NCI-H2196 treated with DMSO at 0.1 percent for 48 hours (cell line): ENCODE measurements around the gene HOXC11.

Experiments
- DNase-seq: peaks from one replicate; lab custom pipeline; 2025; ENCODE audit not compliant: unreplicated experiment; lab: John Stamatoyannopoulos, UW

Gene HOXC11

DNA sequence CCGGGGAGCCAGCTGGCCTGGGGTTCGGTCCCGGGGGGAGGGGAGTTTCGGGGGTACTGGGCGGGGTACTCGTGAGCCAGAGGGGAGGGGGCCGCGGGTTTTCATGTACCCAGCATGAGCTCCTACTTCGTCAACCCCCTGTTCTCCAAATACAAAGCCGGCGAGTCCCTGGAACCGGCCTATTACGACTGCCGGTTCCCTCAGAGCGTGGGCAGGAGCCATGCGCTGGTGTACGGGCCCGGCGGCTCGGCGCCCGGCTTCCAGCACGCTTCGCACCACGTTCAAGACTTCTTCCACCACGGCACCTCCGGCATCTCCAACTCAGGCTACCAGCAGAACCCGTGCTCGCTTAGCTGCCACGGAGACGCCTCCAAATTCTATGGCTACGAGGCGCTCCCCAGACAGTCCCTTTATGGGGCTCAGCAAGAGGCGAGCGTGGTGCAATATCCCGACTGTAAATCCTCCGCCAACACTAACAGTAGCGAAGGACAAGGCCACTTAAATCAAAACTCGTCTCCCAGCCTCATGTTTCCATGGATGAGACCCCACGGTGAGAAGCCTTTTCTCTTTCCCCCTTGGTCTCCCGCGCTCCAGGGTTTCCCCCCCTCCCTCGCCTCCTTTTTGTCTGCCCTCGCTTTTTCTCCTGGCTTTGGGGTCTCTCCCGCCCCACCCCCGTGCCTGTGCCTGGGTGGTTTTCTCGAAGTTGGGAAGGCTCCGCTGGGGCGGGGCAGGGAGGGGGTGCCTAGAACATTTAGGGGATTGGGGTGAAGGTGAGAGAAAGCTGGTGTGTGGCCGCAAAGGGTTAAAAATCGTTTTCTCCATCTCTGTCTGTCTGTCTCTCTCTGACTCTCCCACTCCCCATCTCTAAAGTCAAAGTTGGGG is 36.5 kb downstream of the HOXC11 start:
- no peak for DNase-seq

DNA sequence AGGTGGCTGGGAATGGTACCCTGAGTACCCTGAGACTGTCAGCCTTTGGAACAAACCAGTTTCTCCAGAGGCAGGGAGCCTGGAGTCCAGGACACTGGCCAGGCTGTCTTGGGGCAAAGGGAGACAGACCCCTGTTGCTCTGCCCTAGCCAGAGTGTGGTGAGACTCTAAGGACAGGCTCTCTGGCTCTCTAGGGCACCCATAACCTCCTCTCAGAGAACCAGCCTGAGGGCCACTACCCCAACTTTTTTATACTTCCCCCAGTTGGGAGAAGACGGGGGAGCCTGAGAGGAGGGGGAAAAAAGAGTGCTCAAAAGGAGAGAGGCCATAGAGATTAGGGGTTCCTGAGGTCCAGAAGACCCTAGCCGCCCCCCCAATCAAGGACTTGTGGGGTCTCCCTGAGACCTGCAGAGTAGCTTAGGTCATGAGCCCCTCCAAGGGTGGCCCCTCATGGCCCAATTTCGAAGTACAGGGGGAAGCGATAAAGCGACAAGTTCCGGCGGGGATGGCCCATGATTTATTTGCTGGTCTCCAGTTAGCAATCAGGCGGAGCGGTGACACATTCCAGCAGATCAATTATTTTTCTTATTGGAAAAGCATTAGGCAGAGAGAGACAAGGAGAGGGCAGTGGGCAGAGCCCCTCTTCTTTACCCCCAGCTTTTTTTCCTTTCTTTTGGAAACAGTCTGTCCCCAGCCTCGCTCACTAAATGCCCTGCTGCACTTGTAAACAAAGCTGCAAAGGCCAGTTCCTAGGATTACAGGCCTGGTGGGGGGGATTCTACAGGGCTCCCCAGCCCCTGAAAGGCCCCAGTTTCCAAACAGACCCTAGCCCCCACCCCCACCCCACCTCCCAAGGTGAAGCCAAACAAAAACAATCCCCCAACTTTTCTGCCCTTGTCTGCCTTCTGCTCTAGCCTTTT is 37.4 kb downstream of the HOXC11 start:
- no peak for DNase-seq

DNA sequence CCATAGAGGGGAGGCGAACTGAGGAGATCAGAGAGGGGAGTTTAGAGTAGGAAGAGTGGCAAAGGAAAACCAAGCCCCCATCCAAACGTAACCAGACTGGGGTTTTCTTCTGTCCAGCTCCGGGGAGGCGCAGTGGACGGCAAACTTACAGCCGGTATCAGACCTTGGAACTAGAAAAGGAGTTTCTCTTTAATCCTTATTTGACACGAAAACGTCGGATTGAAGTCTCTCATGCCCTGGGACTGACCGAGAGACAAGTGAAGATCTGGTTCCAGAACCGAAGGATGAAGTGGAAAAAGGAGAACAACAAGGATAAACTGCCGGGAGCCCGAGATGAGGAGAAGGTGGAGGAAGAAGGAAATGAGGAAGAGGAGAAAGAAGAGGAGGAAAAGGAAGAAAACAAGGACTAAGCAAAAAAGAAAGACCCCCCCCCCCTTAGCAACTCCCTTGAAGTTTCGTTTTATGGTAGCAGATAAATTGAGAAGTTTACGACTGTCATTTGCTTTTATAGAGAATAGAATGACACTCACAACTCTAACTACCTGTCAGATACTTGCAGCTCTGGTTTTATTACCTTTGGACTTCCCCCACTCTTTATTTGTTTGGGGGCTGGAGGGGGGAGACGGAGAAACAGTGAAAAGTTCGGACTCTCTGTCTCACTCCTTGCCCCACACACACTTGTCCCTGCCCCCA is 38.2 kb downstream of the HOXC11 start:
- DNase-seq: no peak

DNA sequence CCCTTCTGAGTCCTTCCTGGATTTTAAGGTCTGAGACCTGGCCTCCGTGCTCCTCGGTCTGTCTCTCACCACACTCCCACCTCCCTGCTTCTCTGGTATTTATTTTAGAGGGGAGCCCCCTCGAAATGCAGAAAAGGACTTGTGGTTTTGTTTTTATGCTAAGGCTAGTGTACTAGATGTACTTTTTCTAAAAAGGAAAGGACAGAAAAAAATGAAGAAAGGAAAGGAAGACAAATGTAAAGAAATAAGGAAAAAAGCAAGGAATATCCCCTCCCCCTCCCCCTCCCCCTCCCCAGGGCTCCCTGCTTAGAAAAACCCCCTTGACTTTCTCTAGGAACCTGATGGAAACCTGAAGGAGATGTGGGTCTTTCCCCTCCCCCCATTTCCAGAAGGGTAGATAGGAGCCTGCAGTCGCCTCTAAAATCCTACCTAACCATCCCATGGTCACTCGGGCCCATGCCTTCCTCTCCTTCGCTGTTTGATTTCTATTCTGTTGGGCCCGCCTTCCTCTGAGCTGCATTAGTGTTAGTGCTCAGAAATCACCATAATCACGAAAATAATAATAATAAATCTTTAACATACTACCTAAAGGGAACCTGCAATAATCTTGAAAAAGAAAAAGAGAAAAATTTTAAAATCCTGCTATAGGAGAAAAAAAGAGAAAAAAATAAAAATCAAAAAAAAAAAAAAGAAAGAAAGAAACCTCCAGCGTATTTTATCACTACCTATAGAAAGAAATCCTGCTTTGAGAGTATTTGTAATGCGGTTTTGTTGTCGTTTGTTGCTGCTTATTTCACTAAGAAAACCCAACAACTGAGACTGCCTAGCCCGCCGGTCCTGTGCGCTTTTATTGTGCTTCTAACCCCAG is 39.0 kb downstream of the HOXC11 start:
- no peak for DNase-seq

DNA sequence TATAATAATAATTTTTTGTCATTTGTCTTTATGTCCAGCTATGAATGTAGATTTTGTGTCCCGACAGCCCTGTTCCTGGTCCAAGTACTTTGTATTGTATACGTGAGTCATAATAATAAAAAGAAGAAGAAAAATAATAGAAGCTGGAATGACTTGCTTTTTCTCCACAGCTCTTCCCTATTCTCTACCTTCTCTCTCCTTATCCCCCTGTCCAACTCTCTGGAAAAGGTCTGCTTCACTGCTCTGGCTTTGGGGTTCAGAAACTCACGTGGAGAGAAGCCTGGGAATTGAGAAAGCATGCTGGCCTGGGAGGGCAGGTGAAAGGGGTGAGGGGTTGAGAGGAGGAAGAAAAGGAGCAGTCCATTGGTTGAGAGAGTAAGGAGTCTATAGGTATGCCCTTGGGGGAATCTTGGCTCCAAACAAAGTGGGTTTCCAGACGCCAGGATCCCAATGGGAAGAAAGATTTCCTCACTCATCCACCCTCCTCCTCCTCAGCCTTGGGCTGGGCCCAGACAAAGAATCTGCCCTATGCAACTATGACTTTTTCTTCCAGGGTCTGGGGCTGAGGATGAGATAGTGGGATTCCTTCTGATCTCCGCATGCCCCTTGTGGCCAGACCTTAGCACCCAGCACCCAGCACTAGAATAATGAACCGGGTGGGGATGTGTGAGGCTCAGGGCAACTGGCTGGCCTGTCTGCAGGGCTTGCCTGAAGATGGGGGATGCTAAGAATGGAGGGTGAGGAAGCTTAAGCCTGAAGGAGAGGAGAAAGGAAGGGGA is 39.9 kb downstream of the HOXC11 start:
- no peak for DNase-seq

DNA sequence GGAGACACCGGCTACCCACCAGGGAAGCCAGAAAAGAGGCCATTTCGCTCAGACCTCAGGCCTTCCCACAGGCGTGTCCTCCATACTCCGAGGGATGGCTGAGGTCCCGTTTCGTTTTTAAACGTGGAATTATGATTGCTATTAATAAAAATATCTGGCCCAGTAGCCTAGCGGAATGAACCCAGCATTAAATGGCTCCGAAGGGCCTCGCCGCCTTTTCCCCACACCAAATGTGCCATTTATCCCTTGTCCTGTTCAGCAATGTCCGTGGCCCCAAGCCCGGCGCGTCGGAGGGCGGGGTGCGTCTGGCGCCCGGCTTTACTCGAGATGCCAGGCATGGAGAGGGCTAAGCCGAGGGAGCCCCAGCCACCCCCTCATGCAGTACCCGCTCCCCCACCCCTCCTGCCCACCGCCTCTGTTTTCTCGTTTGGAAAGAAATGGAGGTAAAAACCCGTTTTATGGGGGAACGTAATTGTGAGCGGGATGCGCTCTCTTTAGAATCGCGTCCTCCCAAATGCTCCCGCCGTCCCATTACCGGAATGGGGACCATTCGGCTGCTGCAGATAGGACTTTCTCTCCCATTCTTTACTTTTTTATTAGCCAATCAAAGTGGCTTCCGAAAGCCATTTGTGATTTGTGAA is 41.6 kb downstream of the HOXC11 start:
- DNase-seq: no peak

DNA sequence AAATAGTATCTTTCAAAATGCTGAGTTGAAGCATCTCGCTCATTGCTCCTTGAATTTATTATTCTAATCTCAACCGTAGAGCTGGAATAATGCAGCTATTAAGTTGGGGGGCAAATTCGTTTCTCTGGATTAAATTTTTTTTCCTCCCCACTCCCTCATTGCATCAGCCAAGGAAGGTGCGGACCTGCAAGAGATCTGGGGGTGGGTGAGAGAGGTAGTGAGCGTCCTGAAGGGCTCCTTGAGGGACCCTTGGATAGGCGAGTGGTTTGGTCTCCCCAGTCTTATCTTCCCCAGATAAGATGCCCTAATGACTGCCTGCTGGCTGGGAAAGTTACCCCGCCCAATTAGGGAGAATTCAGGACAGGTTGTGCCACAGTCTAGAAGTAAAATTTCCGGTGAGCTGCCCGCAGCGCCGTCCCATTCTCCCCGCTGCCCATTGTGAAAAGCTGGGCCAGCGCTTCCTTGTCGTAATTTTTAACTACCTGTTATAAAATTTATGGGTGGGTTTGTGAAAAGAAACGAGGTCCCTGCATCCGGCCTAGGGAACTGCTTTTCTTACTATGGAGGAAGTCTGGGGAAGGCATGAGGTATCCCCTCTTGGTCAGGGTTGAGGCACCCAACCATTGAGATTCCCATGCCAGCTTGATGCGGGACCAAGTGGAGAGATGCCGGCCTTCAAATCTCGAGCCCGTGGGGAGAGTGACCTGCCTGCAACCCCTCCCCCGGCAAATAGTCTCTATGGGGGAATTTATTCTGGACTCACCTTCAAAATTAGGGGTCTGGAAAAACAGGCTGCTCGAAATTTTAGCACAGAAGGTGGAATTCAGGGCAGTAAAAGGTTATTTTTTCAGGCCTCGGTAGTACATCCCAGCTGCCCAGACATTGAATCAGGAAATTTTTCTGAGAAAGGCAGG is 42.3 kb downstream of the HOXC11 start:
- no peak for DNase-seq

DNA sequence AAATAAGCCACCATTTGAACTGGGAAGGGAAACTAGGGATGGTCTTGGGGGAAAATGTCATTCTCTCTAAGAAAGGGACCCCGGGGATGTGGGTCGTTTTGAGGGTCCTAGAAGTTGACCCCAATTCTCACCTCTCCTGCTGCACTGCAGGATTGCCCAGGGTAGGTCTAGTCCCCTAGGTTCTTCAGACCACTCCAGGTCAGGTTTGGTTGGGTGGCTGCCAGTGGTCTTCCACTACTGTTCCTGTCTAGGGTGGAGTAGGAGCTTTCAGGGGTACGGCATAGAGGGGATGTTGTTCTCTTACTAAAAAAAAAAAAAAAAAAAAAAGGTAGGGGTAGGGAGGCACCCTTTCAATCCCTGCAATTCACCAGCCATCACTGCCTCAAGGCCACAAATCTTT is 43.1 kb downstream of the HOXC11 start:
- DNase-seq: no peak

DNA sequence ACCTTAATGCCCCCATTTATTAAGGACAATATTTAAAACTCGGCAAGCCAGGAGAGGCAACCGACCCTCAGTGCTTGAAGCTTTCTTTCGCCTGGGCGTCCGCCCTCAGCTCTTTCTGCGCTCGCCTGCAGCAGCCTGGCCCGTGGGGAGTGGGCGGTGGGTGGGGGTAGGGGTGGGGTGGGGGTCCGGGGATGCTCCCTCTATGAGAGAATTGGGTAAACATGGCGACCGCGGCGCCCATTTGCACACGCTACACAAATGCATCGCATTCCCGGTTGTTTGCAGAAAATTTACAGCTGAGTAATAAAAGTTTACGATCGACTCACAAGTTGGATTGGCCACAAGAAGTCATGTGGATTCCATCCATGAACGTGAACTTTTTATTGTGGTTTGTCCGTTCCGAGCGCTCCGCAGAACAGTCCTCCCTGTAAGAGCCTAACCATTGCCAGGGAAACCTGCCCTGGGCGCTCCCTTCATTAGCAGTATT is 43.6 kb downstream of the HOXC11 start:
- DNase-seq: peak; percentile 39

DNA sequence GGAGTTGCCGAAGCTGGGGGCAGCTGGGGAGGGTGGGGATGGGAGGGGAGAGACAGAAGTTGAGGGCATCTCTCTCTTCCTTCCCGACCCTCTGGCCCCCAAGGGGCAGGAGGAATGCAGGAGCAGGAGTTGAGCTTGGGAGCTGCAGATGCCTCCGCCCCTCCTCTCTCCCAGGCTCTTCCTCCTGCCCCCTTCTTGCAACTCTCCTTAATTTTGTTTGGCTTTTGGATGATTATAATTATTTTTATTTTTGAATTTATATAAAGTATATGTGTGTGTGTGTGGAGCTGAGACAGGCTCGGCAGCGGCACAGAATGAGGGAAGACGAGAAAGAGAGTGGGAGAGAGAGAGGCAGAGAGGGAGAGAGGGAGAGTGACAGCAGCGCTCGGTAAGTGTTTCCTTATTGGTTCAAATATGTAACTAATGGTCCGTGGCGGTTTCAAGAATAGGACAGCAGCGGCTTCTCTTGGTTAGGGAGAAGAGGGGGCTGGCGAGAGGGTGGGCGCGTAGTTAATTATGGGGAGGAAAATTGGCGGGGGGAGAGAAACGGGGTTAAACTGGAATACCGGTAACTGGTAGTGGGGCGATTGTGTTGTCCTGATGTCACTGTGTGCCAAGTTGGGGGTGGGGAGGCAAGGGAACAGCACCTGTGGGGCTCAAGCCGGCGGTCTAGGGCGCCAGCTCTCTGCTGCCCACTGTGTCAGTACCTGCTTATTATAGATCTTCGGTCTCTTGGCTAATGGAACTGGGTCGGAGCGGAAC is 44.3 kb downstream of the HOXC11 start:
- DNase-seq: peak; percentile 81

DNA sequence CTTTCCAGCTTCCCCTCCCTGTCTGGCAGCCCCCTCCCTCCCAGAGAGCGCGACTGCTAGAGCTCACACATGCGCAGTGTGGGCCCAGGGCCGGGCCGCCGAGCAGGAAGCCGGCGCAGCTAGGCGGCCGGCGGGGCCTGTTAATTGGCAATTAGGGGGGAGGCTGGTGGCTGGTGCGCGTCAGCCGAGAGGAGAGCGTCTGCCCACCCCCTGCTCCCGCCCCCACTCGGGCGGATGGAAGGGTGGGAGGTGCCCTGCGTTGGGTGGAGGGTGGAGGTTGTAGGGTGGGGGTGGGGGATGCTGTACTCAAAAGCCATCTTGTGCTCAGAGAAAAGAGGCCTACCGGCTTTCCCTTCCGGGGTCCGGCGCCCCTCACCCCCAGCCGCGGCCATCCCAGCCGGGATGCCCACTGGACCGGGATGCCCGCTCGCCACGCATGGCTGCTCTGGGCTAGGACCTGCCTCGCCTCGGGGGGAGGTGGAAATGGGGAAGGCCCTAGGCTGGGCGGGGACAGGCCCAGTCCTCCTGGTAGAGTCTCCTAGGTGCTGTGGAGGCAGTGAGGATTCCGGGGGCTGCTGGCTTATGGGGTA is 45.0 kb downstream of the HOXC11 start:
- DNase-seq: peak; percentile 96

DNA sequence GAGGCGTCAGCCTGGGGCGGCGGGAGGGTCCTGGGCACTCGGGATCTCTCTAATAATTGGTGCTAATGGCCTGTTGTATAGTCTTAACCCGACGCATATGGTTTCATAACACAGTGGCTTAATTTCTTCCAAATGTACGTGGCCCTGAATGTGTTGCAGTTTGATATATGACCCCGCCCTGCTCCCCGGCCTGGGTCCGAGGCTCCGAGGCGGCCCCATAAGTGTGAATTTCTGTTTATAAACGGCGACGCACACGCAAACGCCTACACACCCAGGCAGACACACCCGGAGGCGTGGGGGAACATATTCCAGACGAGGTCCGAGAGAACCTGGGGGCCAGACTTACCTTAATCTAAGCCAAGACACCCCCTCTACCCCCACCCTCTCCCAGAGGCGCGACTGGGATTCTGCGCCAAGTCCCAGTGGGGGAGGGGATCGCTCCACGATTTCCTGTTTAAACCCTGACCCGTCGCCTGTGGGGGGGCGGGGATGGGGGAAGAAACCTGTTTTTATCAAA is 45.6 kb downstream of the HOXC11 start:
- no peak for DNase-seq

DNA sequence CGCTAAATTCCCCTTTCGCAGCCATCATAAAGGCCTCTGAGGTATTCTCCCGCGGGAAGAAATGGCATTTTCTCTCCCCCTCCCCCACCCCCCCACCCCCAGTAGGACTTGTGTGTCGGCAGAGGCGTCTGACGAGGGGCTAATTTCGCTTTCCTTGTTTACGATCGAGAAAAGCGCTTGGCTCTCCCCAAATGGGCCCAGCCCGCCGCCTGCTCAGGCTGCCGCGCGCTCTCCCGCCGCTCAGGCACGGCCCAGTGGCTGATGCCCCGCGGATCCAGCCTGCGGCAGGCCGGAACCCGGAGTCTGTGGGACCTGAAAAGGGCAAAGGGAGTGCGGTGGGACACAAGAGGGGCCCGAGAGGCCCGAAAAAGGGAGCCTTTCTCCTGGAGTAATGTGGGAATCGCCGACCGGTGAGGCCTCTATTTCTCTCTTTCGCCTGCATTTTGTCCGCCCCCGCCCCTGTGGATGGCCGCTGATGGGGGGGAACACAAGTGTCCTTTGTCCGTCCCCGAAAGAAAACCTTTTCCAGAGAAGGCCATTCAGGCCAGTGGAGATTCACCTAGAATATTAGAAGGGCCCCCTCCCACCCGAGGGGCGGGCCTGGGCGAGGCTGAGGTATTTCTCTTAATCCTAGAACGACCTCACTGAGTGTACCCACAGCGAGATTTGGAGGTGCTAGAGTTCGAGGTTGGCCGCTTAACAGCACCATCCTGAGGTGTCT is 46.3 kb downstream of the HOXC11 start:
- DNase-seq: no peak

DNA sequence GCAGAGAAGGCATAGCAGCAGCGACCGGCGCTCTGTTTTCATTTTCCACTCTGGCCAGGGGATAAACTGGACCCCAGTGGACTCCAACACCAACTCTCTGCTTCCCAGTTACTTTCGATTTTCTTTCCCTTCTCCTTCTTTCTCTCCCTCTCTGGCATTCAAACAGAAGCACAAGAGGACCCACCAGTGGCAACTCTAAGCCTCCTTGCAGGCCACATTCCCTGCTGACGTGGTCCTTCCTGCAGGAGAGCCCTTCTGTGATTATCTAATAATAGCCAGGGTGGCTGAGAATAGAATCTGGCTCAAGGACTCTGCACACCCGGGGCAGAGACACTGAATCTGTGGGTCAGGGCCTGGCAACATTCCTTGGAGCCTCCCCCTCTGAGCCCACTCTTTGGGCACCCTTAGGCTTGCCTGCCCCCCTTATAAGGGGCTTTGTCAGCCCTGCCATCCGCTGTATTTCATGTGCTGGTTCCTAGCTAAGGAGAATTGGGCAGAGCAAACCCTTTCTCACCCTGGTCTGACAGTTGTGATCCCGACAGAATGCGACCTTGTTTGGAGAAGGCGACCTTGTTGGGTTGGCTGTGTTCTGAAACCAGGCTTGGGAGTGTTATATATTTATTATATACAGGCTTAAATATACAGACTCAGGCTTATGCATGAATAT is 47.1 kb downstream of the HOXC11 start:
- DNase-seq: no peak

DNA sequence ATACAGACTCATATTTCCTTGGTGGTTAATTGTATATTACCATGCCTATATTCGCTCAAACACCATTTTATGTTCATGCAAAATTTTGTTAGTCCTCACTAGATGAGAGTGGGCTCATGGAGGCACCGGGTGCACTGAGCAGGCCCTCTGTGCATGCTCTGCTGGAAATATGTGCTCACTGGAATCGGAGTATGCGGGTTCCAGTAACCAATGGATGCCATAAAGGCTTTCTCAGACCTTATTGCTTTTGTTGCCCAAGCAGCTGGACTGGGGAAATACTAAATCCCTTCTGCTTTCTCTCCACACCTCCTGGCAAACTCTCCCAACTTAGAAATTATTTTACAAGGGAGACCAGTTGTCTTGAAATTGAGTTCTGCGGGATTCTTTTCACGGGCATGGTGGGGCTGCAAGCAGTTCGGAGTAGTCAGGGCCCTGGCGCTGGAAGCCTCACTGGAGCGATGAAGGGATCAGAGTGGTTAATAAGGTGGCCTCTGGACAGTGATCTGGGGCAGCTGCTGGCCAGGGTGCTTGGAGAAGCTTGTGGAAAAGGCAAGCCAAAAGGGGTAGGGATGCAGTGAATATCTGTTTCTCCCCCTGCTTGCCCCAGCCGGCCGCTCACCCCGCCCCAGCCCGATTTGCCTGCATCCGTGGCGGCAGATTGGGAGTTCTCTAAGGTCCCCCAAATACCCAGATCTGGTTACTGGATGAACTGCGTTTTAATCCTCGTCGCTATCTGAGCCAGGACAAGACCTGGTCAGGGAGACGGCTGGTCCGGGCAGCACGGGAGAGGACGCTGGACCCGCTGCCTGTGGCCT is 47.9 kb downstream of the HOXC11 start:
- DNase-seq: no peak
